HG02623 (cell line): ENCODE measurements around the gene CNTNAP5.

Experiments used
- ATAC-seq: cut with Tn5 transposase; IDR thresholded peaks from one replicate; pipeline ENCODE4 v1.9.1; 2021; ENCODE audit warnings: moderate library complexity; ENCODE audit not compliant: unreplicated experiment

CNTNAP5 gene

DNA sequence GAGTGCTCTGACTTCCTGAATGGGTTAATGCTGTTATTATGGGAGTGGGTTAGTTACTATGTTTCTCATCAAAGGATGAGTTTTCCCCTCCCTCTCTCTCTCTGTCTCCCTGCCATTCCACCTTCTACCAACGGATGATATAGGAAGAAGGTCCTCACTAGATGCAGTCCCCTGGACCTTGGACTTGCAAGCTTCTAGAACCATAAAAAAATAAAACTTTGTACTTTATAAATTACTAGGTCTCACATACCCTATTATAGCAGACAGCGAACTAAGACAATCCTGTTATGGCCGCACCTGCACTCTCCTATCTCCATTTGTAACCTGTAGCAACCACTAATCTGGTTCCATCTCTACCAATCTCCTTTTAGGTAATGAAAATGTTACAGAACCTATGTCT is 564.9 kb downstream of the CNTNAP5 start:
- no peak for ATAC-seq

DNA sequence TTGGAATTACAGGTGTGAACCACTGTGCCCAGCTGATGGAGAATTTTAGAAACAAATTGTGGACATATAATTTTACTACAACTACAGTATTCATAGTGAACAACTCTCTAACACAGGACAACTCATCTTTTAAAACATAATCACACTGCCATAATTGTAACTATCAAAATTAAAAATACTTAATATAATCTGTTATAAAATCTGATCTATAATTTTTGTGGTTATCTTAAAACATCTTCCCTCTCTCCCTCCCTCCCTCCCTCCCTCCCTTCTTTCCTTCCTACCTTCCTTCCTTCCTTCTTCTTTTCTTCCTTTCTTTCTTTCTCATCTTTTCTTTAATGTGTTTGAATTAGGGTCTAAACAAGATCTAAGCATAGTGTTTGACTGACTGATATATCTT is 577.7 kb downstream of the CNTNAP5 start:
- ATAC-seq = no peak

DNA sequence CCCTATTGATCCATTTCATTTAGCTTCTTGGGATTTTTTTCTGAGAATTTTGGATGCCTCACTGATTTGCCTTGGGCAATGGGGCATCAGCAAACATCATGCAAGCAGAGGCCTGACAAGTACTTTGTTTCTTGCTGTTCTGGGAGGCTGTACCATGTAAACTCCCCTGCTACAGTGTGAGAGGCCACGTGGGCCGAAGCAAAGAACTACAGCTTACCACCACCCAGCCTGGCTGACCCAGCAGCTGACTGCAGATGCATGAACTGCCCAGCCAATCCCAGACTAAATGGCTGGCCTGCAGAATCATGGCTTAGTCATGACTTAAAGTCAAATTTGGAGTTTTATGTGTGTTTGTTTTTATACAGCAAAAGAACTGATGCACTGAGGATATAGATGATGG is 579.9 kb downstream of the CNTNAP5 start:
- ATAC-seq = no peak

DNA sequence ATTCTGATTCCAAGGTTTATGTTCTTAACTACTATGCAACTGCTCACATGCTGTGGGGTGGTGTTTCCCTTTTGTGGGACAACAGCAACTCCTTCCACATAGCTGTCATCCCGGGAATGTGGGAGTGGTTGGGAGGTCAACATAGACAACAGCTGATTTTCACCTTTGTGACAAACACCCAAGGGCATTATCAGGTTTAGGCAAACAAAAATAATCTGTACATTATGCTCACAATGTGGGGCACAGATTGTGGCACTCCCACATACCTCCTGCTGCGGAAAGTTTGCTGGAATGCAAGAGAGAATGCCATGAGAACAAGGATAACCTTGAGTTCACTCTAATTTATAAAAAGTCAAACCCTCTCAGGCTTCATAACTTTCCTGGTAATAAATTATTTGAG is 582.6 kb downstream of the CNTNAP5 start:
- no peak for ATAC-seq

DNA sequence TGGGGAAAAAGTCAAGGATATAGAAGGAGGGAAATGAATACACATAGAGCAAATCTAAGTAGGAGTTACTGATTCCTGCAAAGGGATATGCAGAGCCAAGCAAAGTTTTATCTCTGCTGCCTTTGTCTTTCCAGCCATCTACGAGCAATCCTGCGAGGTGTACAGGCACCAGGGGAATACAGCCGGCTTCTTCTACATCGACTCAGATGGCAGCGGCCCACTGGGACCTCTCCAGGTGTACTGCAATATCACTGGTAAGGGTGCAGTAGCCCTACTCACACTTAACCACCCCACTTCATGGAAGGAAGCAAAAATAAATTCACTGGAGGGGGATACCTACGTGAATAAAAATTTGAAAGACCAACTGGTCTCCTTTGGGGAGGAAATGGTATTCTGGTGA is 584.6 kb downstream of the CNTNAP5 start:
- ATAC-seq = no peak

DNA sequence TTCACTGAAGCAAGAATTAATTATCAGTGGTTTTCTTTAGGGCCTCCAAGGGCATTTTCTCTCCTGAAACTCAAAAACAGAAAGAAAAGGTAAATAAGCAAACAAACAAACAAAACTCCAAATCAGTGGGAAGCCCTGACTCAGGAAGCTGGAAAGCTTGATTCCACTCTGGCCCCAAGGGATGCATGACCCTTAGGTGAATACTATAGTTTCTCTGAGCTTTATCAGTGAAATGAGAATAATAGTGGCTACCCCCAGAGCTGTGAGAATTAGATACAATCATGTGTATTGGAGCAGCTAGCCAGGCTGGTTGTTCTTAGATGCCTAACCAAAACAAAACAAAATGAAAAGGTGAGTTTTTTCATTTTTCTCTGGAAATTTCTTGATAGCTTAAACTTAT is 585.1 kb downstream of the CNTNAP5 start:
- ATAC-seq = no peak

DNA sequence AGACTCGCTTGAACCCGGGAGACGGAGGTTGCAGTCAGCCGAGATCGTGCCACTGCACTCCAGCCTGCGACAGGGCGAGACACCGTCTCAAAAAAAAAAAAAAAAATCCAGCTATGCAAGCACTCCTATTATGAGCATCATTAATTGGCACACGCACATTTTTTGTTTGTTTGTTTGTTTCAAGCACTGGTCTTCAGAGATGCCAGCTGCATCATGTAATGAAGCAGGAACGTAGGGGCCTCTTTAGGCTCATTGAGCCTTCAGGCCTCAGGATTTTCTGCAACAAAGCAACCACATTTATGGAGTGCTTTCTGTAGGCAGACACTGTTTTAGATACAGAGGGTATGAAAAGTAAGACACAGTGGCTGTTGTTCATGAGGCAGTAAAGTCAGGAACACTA is 585.8 kb downstream of the CNTNAP5 start:
- ATAC-seq = no peak

DNA sequence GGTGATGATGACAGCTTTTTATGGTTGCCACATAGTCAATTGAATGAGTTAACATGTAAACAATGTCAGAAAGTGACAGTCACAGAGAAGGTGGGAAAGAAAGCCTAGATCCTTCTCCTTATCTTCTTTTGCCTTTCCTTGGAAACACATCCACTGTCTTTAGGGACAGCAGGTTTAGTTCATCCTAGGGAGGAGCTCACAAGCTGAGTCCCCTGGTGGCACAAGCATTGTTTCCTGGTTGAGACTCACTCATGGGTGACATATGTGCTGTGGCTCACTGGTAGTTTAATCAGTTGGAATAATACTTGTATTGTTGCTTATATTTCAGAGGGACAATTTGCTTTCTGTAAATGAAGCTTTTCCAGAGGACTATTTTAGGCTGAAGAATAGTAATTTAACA is 598.5 kb downstream of the CNTNAP5 start:
- ATAC-seq = no peak

DNA sequence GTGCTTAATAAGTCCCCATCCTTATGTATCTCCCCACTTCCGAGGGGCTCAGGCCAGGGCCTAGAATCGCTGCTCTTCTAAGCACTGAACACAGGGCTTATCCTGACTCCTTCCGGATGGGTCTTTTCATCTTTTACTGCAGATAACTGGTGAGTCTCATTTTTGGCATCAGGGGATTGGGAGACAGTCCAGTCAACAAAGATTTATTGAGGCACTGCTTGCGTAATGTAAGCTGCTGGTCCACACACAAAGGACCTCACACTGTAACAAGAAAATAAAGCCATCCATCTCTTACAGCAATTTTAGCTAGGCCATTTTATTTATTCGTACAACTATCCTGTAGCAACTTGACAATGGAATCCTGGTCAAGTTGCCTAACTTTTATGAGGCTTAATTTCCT is 600.5 kb downstream of the CNTNAP5 start:
- ATAC-seq = no peak

DNA sequence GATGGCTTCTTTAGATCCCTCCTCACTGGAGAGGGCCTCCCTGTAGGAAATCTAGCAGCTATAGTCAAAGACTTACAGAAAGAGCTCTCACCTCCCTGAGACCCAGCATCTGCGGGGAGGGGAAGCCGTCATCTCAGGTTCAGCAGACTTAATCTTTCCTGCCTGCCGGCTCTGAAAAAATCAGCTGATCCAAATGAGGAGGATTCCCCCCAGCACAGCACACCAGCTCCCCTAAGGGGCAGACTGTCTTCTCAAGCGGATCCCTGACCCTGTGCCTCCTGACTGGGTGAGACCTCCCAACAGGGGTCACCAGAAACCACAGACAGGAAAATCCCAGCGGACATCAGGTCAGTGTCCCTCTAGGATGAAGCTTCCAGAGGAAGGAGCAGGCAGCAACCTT is 601.9 kb downstream of the CNTNAP5 start:
- no peak for ATAC-seq

DNA sequence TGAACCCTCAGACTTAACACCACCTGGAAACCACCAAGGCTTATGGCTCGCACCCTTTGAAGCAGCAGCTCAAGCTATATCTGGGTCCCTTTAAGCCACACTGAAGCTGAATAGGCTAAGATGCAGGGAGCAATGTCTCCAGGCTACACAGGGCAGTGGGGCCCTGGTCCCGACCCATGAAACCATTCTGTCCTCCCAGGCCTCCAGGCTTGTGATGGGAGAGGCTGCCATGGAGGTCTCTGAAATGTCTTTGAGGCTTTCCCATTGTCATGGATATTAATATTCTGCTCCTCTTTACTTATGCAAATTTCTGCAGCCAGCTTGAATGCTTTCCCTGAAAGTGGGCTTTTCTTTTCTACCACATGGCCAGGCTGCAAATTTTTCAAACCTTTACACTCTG is 608.7 kb downstream of the CNTNAP5 start:
- no peak for ATAC-seq

DNA sequence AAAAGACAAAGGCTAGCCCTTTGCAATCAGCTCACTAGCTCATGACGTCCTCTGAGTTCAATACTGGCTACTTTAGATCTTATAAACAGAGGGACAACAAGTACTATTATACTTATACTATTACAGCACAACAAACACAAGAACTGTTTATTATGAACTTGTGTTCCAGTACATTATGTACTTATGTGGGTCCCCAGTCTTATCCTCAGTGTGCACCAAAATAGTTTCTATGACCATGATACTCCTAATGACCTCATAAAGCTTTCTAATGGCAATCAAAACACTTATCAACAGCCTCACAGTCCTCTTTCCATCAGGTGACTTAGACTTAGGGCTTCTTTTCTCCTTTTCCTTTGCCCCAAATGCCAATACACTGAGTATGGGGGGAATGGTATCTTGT is 614.4 kb downstream of the CNTNAP5 start:
- ATAC-seq = no peak

DNA sequence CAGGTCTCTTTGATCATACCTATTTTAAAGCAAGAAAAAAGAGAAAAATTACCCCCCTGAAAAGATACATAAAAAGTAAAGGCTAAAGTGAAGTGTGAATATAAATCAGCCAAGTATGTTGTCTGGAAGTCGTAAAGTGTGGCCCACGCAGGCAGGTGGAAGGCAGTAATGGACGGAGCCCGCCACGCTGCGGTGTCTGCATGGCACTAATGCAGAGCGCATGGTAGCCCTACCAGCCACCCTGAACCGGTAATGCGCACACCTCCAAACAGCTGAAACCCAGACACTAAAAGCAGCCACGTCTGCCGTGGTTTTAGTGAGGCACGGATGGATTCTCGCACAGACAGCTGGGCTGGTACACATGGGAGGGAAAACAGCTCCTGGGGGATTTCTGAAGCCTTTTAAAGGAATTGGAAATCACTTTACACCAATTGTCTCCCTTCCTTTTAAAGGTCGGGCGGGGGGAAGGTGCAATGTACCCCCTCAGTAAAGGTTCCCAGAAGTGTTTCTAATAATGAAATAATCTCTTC is 615.2 kb downstream of the CNTNAP5 start:
- ATAC-seq = no peak

DNA sequence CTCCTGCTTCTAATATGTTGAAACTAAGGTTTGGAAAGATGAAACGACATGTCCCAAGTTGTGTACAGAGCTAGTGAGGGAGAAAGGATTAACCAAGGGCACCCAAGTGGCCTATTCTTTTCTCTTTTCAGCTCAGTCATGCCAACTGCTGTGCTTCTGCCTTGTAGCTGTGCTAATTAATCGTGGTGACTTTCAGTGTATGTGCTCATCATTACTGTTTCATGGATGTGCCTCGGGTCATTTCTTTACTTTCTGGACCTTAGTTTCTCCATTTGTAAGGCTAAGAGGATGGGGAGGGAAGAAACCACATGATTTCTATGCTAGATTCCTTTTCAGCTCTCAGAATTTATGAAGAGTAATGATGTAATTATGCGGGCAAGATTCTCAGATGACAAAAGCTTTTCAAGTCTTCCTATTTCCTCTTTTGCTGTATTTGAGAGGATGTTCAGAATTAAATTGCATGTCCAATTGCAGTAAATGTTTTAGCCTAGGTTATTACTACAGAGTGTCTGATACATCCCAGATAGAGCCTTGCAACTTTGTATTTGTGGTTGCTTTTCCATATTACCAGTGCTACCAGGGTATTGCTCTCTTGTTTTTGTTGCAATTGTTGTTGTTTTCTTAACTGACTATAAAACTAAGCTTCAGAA is 621.2 kb downstream of the CNTNAP5 start:
- ATAC-seq = no peak

DNA sequence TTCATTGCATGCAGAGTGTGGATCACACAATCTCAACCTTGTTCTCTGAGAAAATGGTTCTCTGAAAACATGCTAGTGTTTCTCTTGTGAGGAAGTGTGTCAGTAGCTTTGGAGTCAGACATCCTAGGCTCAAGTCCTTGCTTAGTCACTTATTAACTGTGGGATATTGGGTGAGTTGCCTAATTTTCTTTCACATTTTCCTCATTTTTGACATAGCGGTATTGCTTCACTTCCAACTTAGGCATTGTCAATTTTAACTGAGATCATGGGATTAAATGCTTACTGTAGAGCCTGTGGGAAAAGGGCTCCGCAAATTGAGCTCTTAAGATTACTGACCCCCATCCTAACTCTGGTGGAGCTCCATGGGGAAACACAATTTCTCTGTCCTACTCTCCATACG is 622.2 kb downstream of the CNTNAP5 start:
- ATAC-seq = no peak

DNA sequence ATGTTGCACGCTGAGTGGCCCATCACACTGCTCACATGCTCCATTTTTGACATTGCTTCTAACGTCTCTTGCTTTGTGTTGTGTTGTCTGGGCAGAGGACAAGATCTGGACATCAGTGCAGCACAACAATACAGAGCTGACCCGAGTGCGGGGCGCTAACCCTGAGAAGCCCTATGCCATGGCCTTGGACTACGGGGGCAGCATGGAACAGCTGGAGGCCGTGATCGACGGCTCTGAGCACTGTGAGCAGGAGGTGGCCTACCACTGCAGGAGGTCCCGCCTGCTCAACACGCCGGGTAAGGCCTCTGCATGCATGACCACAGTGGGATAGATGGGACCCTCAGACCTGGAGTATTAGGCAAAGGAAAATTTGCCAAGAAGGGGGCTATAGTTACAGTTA is 622.6 kb downstream of the CNTNAP5 start:
- ATAC-seq = no peak

DNA sequence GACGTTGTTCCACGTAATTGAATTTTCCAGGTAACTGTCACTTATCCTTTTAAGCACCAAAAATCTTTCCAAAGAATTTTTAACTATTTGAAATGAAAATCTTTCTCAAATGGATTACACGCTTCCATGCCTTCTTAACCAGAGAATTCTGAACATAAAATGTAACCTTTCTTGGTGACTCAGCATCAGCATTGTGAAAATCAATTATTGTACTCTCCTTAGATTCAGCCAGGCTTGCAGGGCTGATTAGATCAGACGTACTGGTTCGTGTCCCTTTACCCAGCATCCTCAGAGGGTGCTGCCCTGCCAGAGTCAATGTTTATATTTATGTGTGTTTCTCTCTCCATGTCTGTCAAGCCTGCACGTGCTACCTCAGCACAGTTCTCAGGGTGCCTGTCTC is 623.9 kb downstream of the CNTNAP5 start:
- ATAC-seq = no peak

DNA sequence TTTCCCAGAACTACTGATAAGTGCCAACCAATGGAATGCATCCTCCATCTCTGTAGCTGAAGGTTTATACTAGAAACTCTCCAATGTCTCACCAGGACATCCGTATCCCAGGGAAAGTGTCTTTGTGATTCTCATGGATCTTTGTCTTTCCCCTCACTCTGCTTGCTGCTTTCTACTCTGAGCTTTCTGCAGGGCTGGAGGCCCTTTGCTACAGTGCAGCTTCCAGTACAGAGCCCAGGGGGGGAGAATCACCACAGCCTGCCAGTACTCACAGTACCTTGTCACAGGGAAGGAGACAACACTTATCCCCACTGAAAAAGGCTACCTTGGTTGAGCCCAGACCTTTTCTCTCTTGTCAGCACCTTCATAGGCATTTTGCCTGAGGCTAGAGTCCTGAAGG is 627.0 kb downstream of the CNTNAP5 start:
- ATAC-seq = no peak

DNA sequence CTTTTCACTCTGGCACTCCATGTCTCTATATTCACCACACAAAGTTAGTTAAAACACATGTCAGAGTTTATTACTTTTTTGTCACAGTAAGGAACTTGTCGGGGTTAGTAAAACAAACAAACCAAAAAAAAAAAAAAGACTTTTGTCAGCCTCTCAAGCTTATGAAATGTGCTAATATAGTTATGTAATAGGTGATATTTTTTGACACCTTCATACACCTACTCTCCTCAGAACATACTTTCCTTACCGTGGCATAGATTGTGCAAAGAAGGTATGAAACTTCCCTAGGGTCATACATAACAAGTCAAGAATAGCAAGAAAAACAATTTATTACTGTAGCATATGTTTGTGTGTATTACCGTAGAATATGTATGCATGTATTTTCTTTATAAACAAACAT is 633.3 kb downstream of the CNTNAP5 start:
- no peak for ATAC-seq

DNA sequence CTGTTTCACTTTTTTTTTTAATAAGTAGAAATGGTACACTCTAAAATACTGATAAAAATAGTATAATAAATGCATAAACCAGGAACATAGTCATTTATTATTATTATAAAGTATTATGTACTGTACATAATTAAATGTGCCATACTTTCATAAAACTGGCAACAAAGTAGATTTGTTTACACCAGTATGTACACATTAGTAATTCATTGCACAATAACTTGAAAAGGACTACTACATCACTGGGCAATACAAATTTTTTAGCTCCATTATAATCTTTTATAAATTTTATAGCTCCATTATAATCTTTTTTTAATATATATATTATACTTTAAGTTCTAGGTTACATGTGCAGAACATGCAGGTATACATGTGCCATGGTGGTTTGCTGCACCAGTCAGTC is 636.5 kb downstream of the CNTNAP5 start:
- no peak for ATAC-seq

DNA sequence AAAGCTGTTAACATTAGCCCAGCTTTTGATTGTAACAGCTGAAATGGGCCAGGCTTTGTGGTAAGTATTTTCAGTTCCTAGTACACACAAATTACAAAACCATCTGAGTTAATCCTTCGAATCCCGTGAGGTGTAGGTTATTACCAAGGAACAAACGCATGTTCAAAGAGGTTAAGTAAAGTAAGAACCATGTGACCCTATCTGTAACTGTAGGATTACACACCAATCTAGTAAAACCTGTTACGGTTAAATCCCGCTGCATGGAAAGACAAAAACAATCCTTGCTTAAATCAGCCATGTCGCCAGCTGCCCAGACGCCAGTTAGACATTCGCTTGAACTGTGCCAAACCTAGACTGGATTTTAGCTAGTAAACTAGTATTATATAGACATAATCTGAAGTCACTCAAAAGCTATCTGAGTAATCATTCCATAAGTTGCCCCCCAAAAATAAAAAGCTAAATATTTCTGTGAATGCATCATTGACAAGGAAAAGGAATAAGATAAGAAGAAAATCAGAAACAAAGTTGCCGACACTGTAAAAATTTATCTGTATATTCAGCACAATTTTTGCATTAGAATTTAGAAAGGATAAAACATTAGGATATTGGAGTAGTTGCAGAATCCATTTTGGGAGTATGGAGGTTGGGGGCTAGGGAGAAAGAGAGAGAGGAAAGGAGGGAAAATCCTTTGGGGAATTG is 638.0 kb downstream of the CNTNAP5 start:
- no peak for ATAC-seq

DNA sequence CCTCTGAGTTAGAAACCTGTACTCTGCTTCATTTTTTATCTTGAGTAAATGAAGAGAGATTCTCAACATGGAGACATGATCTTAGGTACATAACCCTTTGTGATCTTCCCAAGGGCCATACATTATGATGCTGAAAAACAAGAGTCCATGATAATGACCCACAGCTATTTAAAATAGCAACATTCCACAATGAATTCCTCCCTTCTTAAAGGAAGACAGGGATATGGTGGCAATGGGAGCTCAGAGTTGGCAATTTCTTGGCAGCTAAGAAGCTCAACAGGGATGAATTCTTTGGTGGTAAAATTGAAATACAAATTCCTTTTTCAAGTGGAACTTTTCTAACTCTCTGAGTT is 638.5 kb downstream of the CNTNAP5 start:
- no peak for ATAC-seq

DNA sequence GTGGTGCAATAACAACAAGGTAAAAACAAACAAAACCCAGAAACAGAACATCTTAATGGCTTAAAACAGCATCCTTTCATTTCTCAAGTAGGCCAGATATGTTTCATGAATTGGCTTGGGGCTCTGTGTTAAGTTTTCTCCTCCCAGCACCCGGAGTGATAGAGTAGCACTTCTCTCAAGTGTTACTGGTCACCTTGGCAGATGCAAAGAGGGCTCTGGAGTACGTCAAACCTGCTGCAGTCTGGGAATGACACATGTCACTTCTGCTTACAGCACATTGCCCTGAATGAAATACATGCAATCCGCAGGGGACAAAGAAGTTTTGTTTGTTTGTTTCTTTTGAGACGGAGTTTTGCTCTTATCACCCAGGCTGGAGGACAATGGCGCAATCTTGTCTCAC is 639.3 kb downstream of the CNTNAP5 start:
- no peak for ATAC-seq
